Naive B cell (primary cell): ENCODE results near the gene FES. TPM values are rescaled to one million over a fixed set of nuclear protein-coding genes. Genes with fewer than 3 reads are reported as not detected.

ENCODE experiments used
- polyA plus RNA-seq, 6 donors: library from polyadenylated mRNA; unstranded; fragments of 300-500 nt; fragmentation: Illumina TruSeq; gene quantifications; one replicate each; pipeline ENCODE4 v1.2.3, GENCODE V29; 2021; ENCODE audit warnings: low read depth in 6 of 6

The FES gene
- polyA plus RNA-seq, 6 donors from 2014 or later = 4.1 to 17.2 (median 7.9) TPM

Other genes with a start within 250 kb of the FES start
- gene BLM, start 167.2 kb upstream of the FES start, polyA plus RNA-seq = 10 to 100 TPM in 2 of 6 donors, 1 to 10 TPM in 3, not detected in 1; 5.5 to 11.1 (median 6.8) TPM
- 1 to 10 TPM; 3.7 to 9.8 (median 5.8) TPM for gene FURIN, start 15.9 kb upstream of the FES start, polyA plus RNA-seq
- 1 to 10 TPM; 1.4 to 8.9 (median 6.5) TPM for gene MAN2A2, start 18.8 kb downstream of the FES start, polyA plus RNA-seq
- 10 to 100 TPM; 24.6 to 39.5 (median 35.0) TPM for gene HDDC3, start 48.0 kb downstream of the FES start, polyA plus RNA-seq
- 10 to 100 TPM; 54.9 to 76.1 (median 60.9) TPM for gene UNC45A, start 50.8 kb downstream of the FES start, polyA plus RNA-seq
- gene RCCD1, start 70.4 kb downstream of the FES start, polyA plus RNA-seq = 1 to 10 TPM; 4.0 to 6.6 (median 5.2) TPM
- 1 to 10 TPM in 5 of 6 donors, not detected in 1; 1.8 to 8.9 (median 3.9) TPM for gene PRC1, start 110.0 kb downstream of the FES start, polyA plus RNA-seq
- gene VPS33B, start 138.1 kb downstream of the FES start, polyA plus RNA-seq = 1 to 10 TPM; 4.6 to 7.5 (median 6.5) TPM
- gene SV2B, start 215.8 kb downstream of the FES start, polyA plus RNA-seq = under 1 TPM in 2 of 6 donors, not detected in 4; 0.04 to 0.12 TPM